Body of pancreas (tissue), 4 donors: ENCODE measurements around the gene PTPRJ.

Experiments used
- POLR2A ChIP-seq, 3 donors: fragments of 450-650 bp; IDR thresholded peaks; one replicate each; pipeline ENCODE4 v1.6.1; 2016; ENCODE audit warnings: antibody characterized with exemption in 3 of 3, mild to moderate bottlenecking in 2 of 3
- TF ChIP-seq, protein P1 (sequence below), 7 experiments: fragments of 450-650 bp in 4 of 7; fragments of 200-600 bp in 3 of 7; sonication (generic) in 3 of 7; IDR thresholded peaks; one replicate each; pipeline ENCODE4 v1.5.1; 2016 to 2019; ENCODE audit warnings: antibody characterized with exemption in 7 of 7

DNA sequence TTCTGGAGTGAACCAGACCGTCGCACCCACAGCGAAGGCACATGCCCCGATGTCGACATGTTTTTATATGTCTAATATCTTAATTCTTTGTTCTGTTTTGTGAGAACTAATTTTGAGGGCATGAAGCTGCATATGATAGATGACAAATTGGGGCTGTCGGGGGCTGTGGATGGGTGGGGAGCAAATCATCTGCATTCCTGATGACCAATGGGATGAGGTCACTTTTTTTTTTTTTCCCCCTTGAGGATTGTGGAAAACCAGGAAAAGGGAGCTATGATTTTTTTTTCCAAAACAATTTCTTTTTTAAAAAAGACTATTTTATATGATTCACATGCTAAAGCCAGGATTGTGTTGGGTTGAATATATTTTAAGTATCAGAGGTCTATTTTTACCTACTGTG lies 187.0 kb downstream of the PTPRJ start:
- TF ChIP-seq, protein P1, sequence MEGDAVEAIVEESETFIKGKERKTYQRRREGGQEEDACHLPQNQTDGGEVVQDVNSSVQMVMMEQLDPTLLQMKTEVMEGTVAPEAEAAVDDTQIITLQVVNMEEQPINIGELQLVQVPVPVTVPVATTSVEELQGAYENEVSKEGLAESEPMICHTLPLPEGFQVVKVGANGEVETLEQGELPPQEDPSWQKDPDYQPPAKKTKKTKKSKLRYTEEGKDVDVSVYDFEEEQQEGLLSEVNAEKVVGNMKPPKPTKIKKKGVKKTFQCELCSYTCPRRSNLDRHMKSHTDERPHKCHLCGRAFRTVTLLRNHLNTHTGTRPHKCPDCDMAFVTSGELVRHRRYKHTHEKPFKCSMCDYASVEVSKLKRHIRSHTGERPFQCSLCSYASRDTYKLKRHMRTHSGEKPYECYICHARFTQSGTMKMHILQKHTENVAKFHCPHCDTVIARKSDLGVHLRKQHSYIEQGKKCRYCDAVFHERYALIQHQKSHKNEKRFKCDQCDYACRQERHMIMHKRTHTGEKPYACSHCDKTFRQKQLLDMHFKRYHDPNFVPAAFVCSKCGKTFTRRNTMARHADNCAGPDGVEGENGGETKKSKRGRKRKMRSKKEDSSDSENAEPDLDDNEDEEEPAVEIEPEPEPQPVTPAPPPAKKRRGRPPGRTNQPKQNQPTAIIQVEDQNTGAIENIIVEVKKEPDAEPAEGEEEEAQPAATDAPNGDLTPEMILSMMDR (IDR thresholded peaks at IDR 0.05): no peak
- TF ChIP-seq POLR2A (IDR thresholded peaks at IDR 0.05): no peak
